Measurements from ENCODE around the gene PANK2. TPM values are rescaled to one million over a fixed set of nuclear protein-coding genes. Genes with fewer than 3 reads are reported as not detected.

PANK2 gene
- total and polyA plus RNA-seq, 10 of the 15 experiments (the other 5 are each of a cell fraction or from before 2014, with no cell fraction given) = 13.2 to 43.4 (median 33.3) TPM

- intact Hi-C loops (cut with micrococcal nuclease; ENCODE audit: unreplicated experiment) = no loop called here
- SMC1A ChIA-PET (ENCODE audit: uncharacterized antibody, unreplicated experiment) = no interaction called here
Observed at GRCh38 chr20:3861191-3861590, 28.0 kb upstream of the PANK2 start.

More at GRCh38 chr20:3861191-3861590, 28.0 kb upstream of the PANK2 start:
- no peak overlapping the region for H3K9ac ChIP-seq (ENCODE audit: control insufficient read depth, insufficient read depth, low read length)
- no TSS peak for BruUV-seq (replicated peaks)
- in situ Hi-C loops (cut with MboI) = no loop called here
- no peaks in the 10 kb centered on the region for H3K27me3 ChIP-seq (replicated peaks in 1 of 2; ENCODE audit: control insufficient read depth in 2 of 2, insufficient read depth in 2 of 2, low read length in 1 of 2)
- WGBS (ENCODE audit: insufficient coverage, insufficient replicate concordance, low lambda C conversion rate, missing lambda C conversion rate) = 98% methylated on average over 7 of the region's 7 CpGs
- no peaks in the 10 kb centered on the region; the same call in 1 of the 2 replicates for H3K4me1 ChIP-seq (ENCODE audit: control insufficient read depth, insufficient read depth, low read length)
- TF ChIP-seq CHD1 (IDR thresholded peaks at IDR 0.05; ENCODE audit: low read depth, low read length) (no peak), SREBF2 (IDR thresholded peaks at IDR 0.05; ENCODE audit: low read length) (no peak), SP1 (IDR thresholded peaks at IDR 0.05; ENCODE audit: low read depth, low read length) (no peak), STAT1 (conservative IDR thresholded peaks at IDR 0.05) (no peak), GABPA (IDR thresholded peaks at IDR 0.05; ENCODE audit: low read depth) (no peak), NR2F1 (conservative IDR thresholded peaks at IDR 0.05) (no peak), JUND (IDR thresholded peaks at IDR 0.05; ENCODE audit: low read depth, low read length) (no peak), PML (IDR thresholded peaks at IDR 0.05; ENCODE audit: low read length) (no peak), ZBED1 (IDR thresholded peaks at IDR 0.05; ENCODE audit: borderline replicate concordance) (no peak), CEBPZ (IDR thresholded peaks at IDR 0.05; ENCODE audit: low read depth, low read length) (no peak), NRF1 (conservative IDR thresholded peaks at IDR 0.05; ENCODE audit: low read depth, low read length) (no peak), ZNF687 (IDR thresholded peaks at IDR 0.05) (no peak)
- DNase-seq (ENCODE audit: low read depth, low spot score) (no peak), ATAC-seq (no peak), FAIRE-seq (no peak)
- H3K27ac ChIP-seq (ENCODE audit: control insufficient read depth, insufficient read depth) = no peak overlapping the region
- peaks cover 27 to 39% of the 10 kb centered on the region in 2 experiments for H3K36me3 ChIP-seq (ENCODE audit: control insufficient read depth in 2 of 2, insufficient read depth in 2 of 2, low read length in 1 of 2)
- POLR2A ChIA-PET = interaction anchor here (0.6 kb wide), 1 partner anchor 41 kb away, joined by 4 read pairs; no protein-coding TSS in a partner anchor
- peaks cover 1% of the 10 kb centered on the region; the same call in 1 of the 3 replicates for H3K9me3 ChIP-seq (replicated peaks; ENCODE audit: control insufficient read depth, insufficient read depth, low read length)
- no peak overlapping the region for H2AFZ ChIP-seq (ENCODE audit: control insufficient read depth, low read depth, low read length)
- no peaks in the 10 kb centered on the region for H3K79me2 ChIP-seq (ENCODE audit: control insufficient read depth, insufficient read depth, low read length)
- no peak overlapping the region for H3K4me3 ChIP-seq
- RAD21 ChIA-PET (ENCODE audit: unreplicated experiment) = no interaction called here
- H3K4me2 ChIP-seq (ENCODE audit: control insufficient read depth, insufficient read depth) = no peak overlapping the region
- no peaks in the 10 kb centered on the region for H4K20me1 ChIP-seq (ENCODE audit: control insufficient read depth, insufficient read depth)
- CTCF ChIA-PET = no interaction called here

All from GM12878 (cell line).